GM18507 (cell line): Measurements from ENCODE around the gene CLPTM1.

Experiments
- DNase-seq: peaks from one replicate; pipeline ENCODE4 v3.0.0; 2011; ENCODE audit warnings: low read depth; ENCODE audit not compliant: insufficient read length; ENCODE audit errors: extremely low spot score
- FAIRE-seq: peaks from 2 replicates; lab custom pipeline; 2011; peaks lifted over from hg19 to GRCh38; lab: Jason Lieb, UNC

The CLPTM1 gene

DNA sequence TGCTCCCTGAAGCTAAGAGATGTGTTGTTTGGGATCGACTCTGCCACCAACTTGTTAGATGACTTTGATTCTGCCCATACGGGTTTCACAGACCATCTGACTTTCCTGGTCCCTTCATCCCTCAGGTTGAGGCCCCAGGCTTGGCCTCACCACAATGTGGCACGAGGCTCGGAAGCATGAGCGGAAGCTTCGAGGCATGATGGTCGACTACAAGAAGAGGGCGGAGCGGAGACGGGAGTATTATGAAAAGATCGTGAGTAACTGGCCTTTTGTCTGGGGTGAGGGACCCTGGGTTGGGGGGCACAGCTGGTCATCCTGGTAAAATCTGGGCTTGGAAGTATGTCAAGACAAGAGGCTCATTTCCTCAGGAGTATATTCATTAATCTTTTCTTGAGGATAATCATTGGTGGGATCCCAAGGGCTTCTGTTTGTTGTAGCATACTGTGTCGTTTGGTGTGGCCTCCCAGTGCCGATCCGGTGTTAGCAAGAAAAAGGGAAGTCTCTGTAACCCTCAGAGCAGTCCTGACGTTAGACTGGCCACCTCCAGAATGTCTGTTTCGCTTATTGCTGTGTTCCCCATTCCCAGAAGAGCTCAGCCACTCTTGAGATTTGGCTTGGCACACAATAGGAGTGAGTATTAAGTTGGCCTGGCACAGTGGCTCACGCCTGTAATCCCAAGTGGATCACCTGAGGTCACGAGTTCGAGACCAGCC is 85.0 kb downstream of the CLPTM1 start:
- DNase-seq (no peak), FAIRE-seq (no peak)

DNA sequence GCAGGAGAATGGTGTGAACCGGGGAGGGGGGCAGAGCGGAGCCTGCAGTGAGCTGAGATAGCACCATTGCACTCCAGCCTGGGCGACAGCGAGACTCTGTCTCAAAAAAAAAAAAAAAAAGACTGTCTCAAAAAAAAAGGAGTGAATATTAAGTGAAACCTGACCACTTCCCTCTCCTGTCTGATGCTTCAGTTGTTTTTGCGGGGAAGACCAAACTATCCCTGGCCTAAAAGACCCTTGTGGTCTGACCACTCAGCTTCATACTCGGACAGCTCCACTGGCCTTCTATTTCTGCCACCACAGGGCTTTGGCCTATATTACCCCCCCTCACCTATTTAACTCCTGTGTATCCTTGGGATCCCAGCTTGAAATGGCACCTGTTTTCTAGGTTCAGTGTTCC is 85.9 kb downstream of the CLPTM1 start:
- no peak for FAIRE-seq
- DNase-seq: no peak
